ENCODE measurements around the gene OR6F1.
"Not testable (repeated sequence)": the region's sequence is repeated elsewhere in the genome, so short reads cannot be mapped to it uniquely, and the experiment has no call there.

The OR6F1 gene

GRCh38 chr1:247738315-247738714 lies 21.9 kb upstream of the OR6F1 start, which contains the start of gene OR14K1:
TSS of gene OR14K1 (plus strand) at chr1:247738615. CDS start at chr1:247738615, 0 bp downstream.
- Histone ChIP-seq H3K36me3 (no peaks in the 10 kb centered on the region), H3K4me3 (no peak within 1 kb of the TSS), H3K27ac (no peak within 1 kb of the TSS), H3K27me3 (no peaks in the 10 kb centered on the region), H3K9ac (no peak within 1 kb of the TSS), H3K4me1 (no peaks in the 10 kb centered on the region), H4K20me1 (no peaks in the 10 kb centered on the region), H3K4me2 (no peak within 1 kb of the TSS), H3K9me3 (replicated peaks in 1 of 11) (no peaks in the 10 kb centered on the region)
- no peak for TF ChIP-seq Cebpa-rat (IDR thresholded peaks at IDR 0.05)

- Histone ChIP-seq H3K9ac (no peak overlapping the region), H3K9me3 (replicated peaks in 1 of 11) (peaks cover 6 to 12% (median 10%) of the 10 kb centered on the region in 11 experiments; a peak in 20 of 22 replicates)
These were observed 4.8 kb upstream of the OR6F1 start for GRCh38 chr1:247721222-247721621.

GRCh38 chr1:247713753-247714152 lies 2.7 kb downstream of the OR6F1 start:
- no peak for TF ChIP-seq Cebpa-rat (IDR thresholded peaks at IDR 0.05)
- Histone ChIP-seq H3K27ac (no peak overlapping the region), H3K4me3 (no peak overlapping the region), H3K4me1 (no peaks in the 10 kb centered on the region), H3K36me3 (no peaks in the 10 kb centered on the region), H3K27me3 (no peaks in the 10 kb centered on the region), H3K9ac (no peak overlapping the region), H4K20me1 (no peaks in the 10 kb centered on the region), H3K4me2 (no peak overlapping the region), H3K9me3 (replicated peaks in 1 of 11) (no peaks in the 10 kb centered on the region)

More at GRCh38 chr1:247721222-247721621, 4.8 kb upstream of the OR6F1 start:
- no peaks in the 10 kb centered on the region for H4K20me1 ChIP-seq
- no peaks in the 10 kb centered on the region for H3K4me1 ChIP-seq
- H3K4me3 ChIP-seq, result no peak overlapping the region
- no peaks in the 10 kb centered on the region for H3K27me3 ChIP-seq
- TF ChIP-seq Cebpa-rat (IDR thresholded peaks at IDR 0.05), result no peak
- H3K27ac ChIP-seq, result no peak overlapping the region
- no peaks in the 10 kb centered on the region for H3K36me3 ChIP-seq
- H3K4me2 ChIP-seq, result no peak overlapping the region

- not testable (repeated sequence) for H3K27ac ChIP-seq; H3K4me1 ChIP-seq; H3K4me2 ChIP-seq; H3K9me3 ChIP-seq (replicated peaks in 1 of 11); H3K9ac ChIP-seq; H3K36me3 ChIP-seq; H3K27me3 ChIP-seq; H3K4me3 ChIP-seq; H4K20me1 ChIP-seq
These were observed 5.8 kb downstream of the OR6F1 start for GRCh38 chr1:247710681-247711080.

GRCh38 chr1:247701338-247701737 lies 15.1 kb downstream of the OR6F1 start:
- H3K27ac ChIP-seq, result no peak overlapping the region
- H3K4me2 ChIP-seq, result no peak overlapping the region
- no peaks in the 10 kb centered on the region for H3K9me3 ChIP-seq (replicated peaks in 1 of 11)
- H3K4me3 ChIP-seq, result no peak overlapping the region
- no peaks in the 10 kb centered on the region for H3K36me3 ChIP-seq
- H4K20me1 ChIP-seq, result no peaks in the 10 kb centered on the region
- H3K4me1 ChIP-seq, result no peaks in the 10 kb centered on the region
- no peak for TF ChIP-seq Cebpa-rat (IDR thresholded peaks at IDR 0.05)
- H3K9ac ChIP-seq, result no peak overlapping the region
- no peaks in the 10 kb centered on the region for H3K27me3 ChIP-seq

GRCh38 chr1:247681288-247681897 lies 35.1 kb downstream of the OR6F1 start:
- Histone ChIP-seq H3K9ac (no peak overlapping the region), H3K4me3 (no peak overlapping the region), H3K4me1 (no peaks in the 10 kb centered on the region), H3K27ac (no peak overlapping the region), H3K27me3 (no peaks in the 10 kb centered on the region), H3K36me3 (no peaks in the 10 kb centered on the region), H4K20me1 (no peaks in the 10 kb centered on the region), H3K4me2 (no peak overlapping the region), H3K9me3 (replicated peaks in 1 of 11) (no peaks in the 10 kb centered on the region)
- TF ChIP-seq Cebpa-rat (IDR thresholded peaks at IDR 0.05), result no peak

GRCh38 chr1:247680171-247680570 lies 36.3 kb downstream of the OR6F1 start:
- TF ChIP-seq Cebpa-rat (IDR thresholded peaks at IDR 0.05), result no peak
- H3K4me3 ChIP-seq, result no peak overlapping the region
- no peaks in the 10 kb centered on the region for H3K4me1 ChIP-seq
- no peak overlapping the region for H3K9ac ChIP-seq
- H4K20me1 ChIP-seq, result no peaks in the 10 kb centered on the region
- H3K9me3 ChIP-seq (replicated peaks in 1 of 11), result no peaks in the 10 kb centered on the region
- no peak overlapping the region for H3K4me2 ChIP-seq
- H3K27ac ChIP-seq, result no peak overlapping the region
- H3K27me3 ChIP-seq, result no peaks in the 10 kb centered on the region
- no peaks in the 10 kb centered on the region for H3K36me3 ChIP-seq

GRCh38 chr1:247679639-247680038 lies 36.8 kb downstream of the OR6F1 start, which contains the start of gene OR13G1:
TSS of gene OR13G1 (minus strand) at chr1:247679739. CDS start at chr1:247673041, 6,698 bp downstream.
- no peak for TF ChIP-seq Cebpa-rat (IDR thresholded peaks at IDR 0.05)
- Histone ChIP-seq H3K9me3 (replicated peaks in 1 of 11) (no peaks in the 10 kb centered on the region), H3K27ac (no peak within 1 kb of the TSS), H3K27me3 (no peaks in the 10 kb centered on the region), H3K4me3 (no peak within 1 kb of the TSS), H3K36me3 (no peaks in the 10 kb centered on the region), H3K4me2 (no peak within 1 kb of the TSS), H3K9ac (no peak within 1 kb of the TSS), H4K20me1 (no peaks in the 10 kb centered on the region), H3K4me1 (no peaks in the 10 kb centered on the region)

- no peaks in the 10 kb centered on the region for H3K36me3 ChIP-seq
- no peaks in the 10 kb centered on the region for H4K20me1 ChIP-seq
- TF ChIP-seq Cebpa-rat (IDR thresholded peaks at IDR 0.05), result no peak
- no peaks in the 10 kb centered on the region; a peak in 1 of 20 replicates for H3K4me1 ChIP-seq
- H3K27ac ChIP-seq, result no peak overlapping the region
- peaks cover 0 to 6% (median 5%) of the 10 kb centered on the region in 11 experiments; a peak in 10 of 22 replicates for H3K9me3 ChIP-seq (replicated peaks in 1 of 11)
- H3K4me3 ChIP-seq, result no peak overlapping the region
- no peak overlapping the region for H3K4me2 ChIP-seq
- no peak overlapping the region for H3K9ac ChIP-seq
- H3K27me3 ChIP-seq, result no peaks in the 10 kb centered on the region
These were observed 47.2 kb downstream of the OR6F1 start for GRCh38 chr1:247669225-247669624.

Measured in BLaER1 treated with 17β-estradiol and CSF1 and Interleukin-3, amounts not matched to agents 10 nM and 100 nM (cell line).